ENCODE measurements around the gene PPP6R3. TPM values are rescaled to one million over a fixed set of nuclear protein-coding genes. Genes with fewer than 3 reads are reported as not detected.
"Not testable (repeated sequence)": the region's sequence is repeated elsewhere in the genome, so short reads cannot be mapped to it uniquely, and the experiment has no call there.

The PPP6R3 gene
- polyA plus RNA-seq, 1 donor: 62.8 TPM

- no peak for DNase-seq
Observed at GRCh38 chr11:68436162-68436888, 24.2 kb upstream of the PPP6R3 start.

GRCh38 chr11:68436985-68437926 lies 23.3 kb upstream of the PPP6R3 start:
- peak; percentile 56 for DNase-seq

- DNase-seq: no peak
Observed at GRCh38 chr11:68437927-68438657, 22.5 kb upstream of the PPP6R3 start.

- no peak for DNase-seq
Observed at GRCh38 chr11:68438658-68439259, 21.8 kb upstream of the PPP6R3 start.

- DNase-seq: no peak
Observed at GRCh38 chr11:68439355-68440065, 21.0 kb upstream of the PPP6R3 start.

- no peak for DNase-seq
Observed at GRCh38 chr11:68440224-68440623, 20.3 kb upstream of the PPP6R3 start.

- DNase-seq: no peak
Observed at GRCh38 chr11:68441466-68442230, 18.9 kb upstream of the PPP6R3 start.

- DNase-seq: no peak
Observed at GRCh38 chr11:68442433-68442832, 18.1 kb upstream of the PPP6R3 start.

- no peak for DNase-seq
Observed at GRCh38 chr11:68444566-68444965, 16.0 kb upstream of the PPP6R3 start.

- no peak for DNase-seq
Observed at GRCh38 chr11:68445531-68446035, 15.0 kb upstream of the PPP6R3 start.

- no peak for DNase-seq
Observed at GRCh38 chr11:68446046-68446725, 14.4 kb upstream of the PPP6R3 start.

GRCh38 chr11:68447015-68447801 lies 13.3 kb upstream of the PPP6R3 start:
- DNase-seq: peak; percentile 70

- DNase-seq: not testable (repeated sequence)
Observed at GRCh38 chr11:68447914-68448313, 12.6 kb upstream of the PPP6R3 start.

- no peak for DNase-seq
Observed at GRCh38 chr11:68448604-68449011, 11.9 kb upstream of the PPP6R3 start.

- no peak for DNase-seq
Observed at GRCh38 chr11:68449951-68450350, 10.6 kb upstream of the PPP6R3 start.

- no peak for DNase-seq
Observed at GRCh38 chr11:68450711-68451110, 9.8 kb upstream of the PPP6R3 start.

- DNase-seq: no peak
Observed at GRCh38 chr11:68454767-68455166, 5.8 kb upstream of the PPP6R3 start.

- DNase-seq: no peak
Observed at GRCh38 chr11:68455485-68455884, 5.1 kb upstream of the PPP6R3 start.

GRCh38 chr11:68457216-68457897 lies 3.2 kb upstream of the PPP6R3 start:
- DNase-seq: no peak

Measured in hindlimb muscle (tissue), 1 donor.